Heart right ventricle (tissue), 16 donors: Measurements from ENCODE around the gene DLGAP1. TPM values are rescaled to one million over a fixed set of nuclear protein-coding genes. Genes with fewer than 3 reads are reported as not detected.

ENCODE experiments used
- ATAC-seq, 8 donors: fragments of 200-7000 bp; cut with Tn5 transposase; one replicate each; pipeline ENCODE4 v1.9.1; 2020; ENCODE audit warnings: mild to moderate bottlenecking in 8 of 8, moderate library complexity in 8 of 8, moderate number of reproducible peaks in 1 of 8
- DNase-seq, 2 donors: peaks; one replicate each; pipeline ENCODE4 v3.0.0-alpha.2; 2020
- H3K27ac ChIP-seq, 10 donors: fragments of 200-600 bp; sonication (generic) in 2 of 10; one replicate each; pipeline versions ENCODE4 v1.5.0 to v1.8.0; 2020 to 2022; ENCODE audit warnings: mild to moderate bottlenecking in 3 of 10
- H3K27me3 ChIP-seq, 7 donors: fragments of 200-600 bp; one replicate each; pipeline ENCODE4 v1.8.0; 2021 to 2022; ENCODE audit warnings: mild to moderate bottlenecking in 2 of 7
- H3K36me3 ChIP-seq, 9 donors: fragments of 200-600 bp; sonication (generic) in 1 of 9; one replicate each; pipeline versions ENCODE4 v1.5.0 to v1.8.0; 2020 to 2022; ENCODE audit warnings: mild to moderate bottlenecking in 2 of 9
- H3K4me1 ChIP-seq, 9 donors: fragments of 200-600 bp; sonication (generic) in 1 of 9; one replicate each; pipeline versions ENCODE4 v1.5.0 to v1.8.0; 2020 to 2022; ENCODE audit warnings: mild to moderate bottlenecking in 4 of 9
- H3K4me3 ChIP-seq, 10 donors: fragments of 200-600 bp; sonication (generic) in 2 of 10; one replicate each; pipeline versions ENCODE4 v1.5.0 to v1.8.0; 2020 to 2022; ENCODE audit warnings: mild to moderate bottlenecking in 7 of 10, moderate library complexity in 2 of 10
- H3K9me3 ChIP-seq, 11 donors: fragments of 200-600 bp in 10 of 11; sonication (generic) in 2 of 11; one replicate each; pipeline versions ENCODE4 v1.5.0 to v1.8.0; 2013 to 2022; ENCODE audit warnings: mild to moderate bottlenecking in 2 of 11, control low read depth in 1 of 11, moderate library complexity in 1 of 11
- CTCF ChIP-seq, 9 donors: fragments of 200-600 bp; sonication (generic) in 2 of 9; IDR thresholded peaks; one replicate each; pipeline versions ENCODE4 v1.5.0 to v1.8.0; 2021 to 2022; ENCODE audit warnings: antibody characterized with exemption in 9 of 9, mild to moderate bottlenecking in 5 of 9, moderate library complexity in 1 of 9
- WGBS, 2 donors: extraction: QIAGEN DNeasy Blood & Tissue Kit; methylation state at CpG; one replicate each; pipeline ENCODE4 v1.1.7; 2013; ENCODE audit warnings: inconsistent platforms in 1 of 2; 5-methylcytosine and 5-hydroxymethylcytosine counted together
- intact Hi-C, 10 donors: fragments of 100-400 bp; cut with DNase I; formaldehyde crosslinking; loops; one replicate each; pipeline versions ENCODE4 v1.11.1 to v1.14.2; 2022
- polyA plus RNA-seq, 2 donors: library from polyadenylated mRNA; stranded (reverse); fragments of 200-250 nt; gene quantifications; one replicate each; pipeline ENCODE4 v1.2.3, GENCODE V29; 2013
- total RNA-seq, 10 donors: library from RNA; stranded (reverse); fragmentation: NEBNext Ultra II Directional in 3 of 10; extraction: Animal tissue kit (Norgen Biotek cat#: 25700) in 3 of 10; gene quantifications; one replicate each; pipeline versions ENCODE4 v1.2.1 to v1.2.4, GENCODE V29; 2021 to 2023
- donor health status: Arrhythmogenic right ventricular cardiomyopathy.
- donor health status: ischemic (EF 13 %, LVEDD 7.1; RV severe dilation, severe dysfunction).
- donor health status: healthy with polysubstance abuse.
- donor health status: DM: no; HTN: yes; CAD: no.
- donor health status: DM: no; HTN: no; CAD: no.
- donor health status: ischemic (EF 25% LVEDD 6.9; RV normal size, moderate dysfunction).
- donor health status: ischemic (EF 25% LVEDD 5.7; RV mildly dilated, moderate dysfunction).
- donor health status: healthy.
- donor health status: DM: yes; HTN: yes; CAD: no.
- donor health status: Ischemic cardiomyopathy.
- donor health status: ischemic (EF 35%, LVEDD 5.7; RV mildly dilated, moderate dysfunction).
- donor health status: nonischemic (EF 11% LVEDD 7.7; RV severe dilation, severe dysfunction).
- donor health status: DM: yes; HTN: yes; CAD: no.
- donor health status: PGD.
- donor health status: ischemic (EF 29% LVEDD 5.4; RV normal size, mild dysfunction).
- donor health status: nonischemic (EF 23%, LVEDD 6.1; RV moderate dilation, normal function).

Gene DLGAP1
- total and polyA plus RNA-seq, 12 donors = 0.07 to 7.2 (median 1.0) TPM; not detected in 2

- WGBS, 2 donors = 88 to 91% methylated on average over 3 of the region's 3 CpGs
- ATAC-seq (no peak), DNase-seq (no peak)
- no peaks in the 10 kb centered on the region for H3K36me3 ChIP-seq
- intact Hi-C loops = no loop called here
- H3K4me1 ChIP-seq = peaks cover 0 to 14% (median 10%) of the 10 kb centered on the region in 9 donors
- H3K27me3 ChIP-seq = no peaks in the 10 kb centered on the region
- H3K9me3 ChIP-seq = peaks cover 0 to 13% (median 0%) of the 10 kb centered on the region in 11 donors
- no peak overlapping the region for H3K4me3 ChIP-seq
- no peak overlapping the region for H3K27ac ChIP-seq
- no peak for TF ChIP-seq CTCF (IDR thresholded peaks at IDR 0.05)
Measured at GRCh38 chr18:3471141-3471648, 983.9 kb downstream of the DLGAP1 start.

GRCh38 chr18:3468833-3469232 lies 986.3 kb downstream of the DLGAP1 start:
- ATAC-seq (no peak), DNase-seq (no peak)
- intact Hi-C loops = no loop called here
- no peaks in the 10 kb centered on the region for H3K36me3 ChIP-seq
- H3K4me1 ChIP-seq = peaks cover 0 to 21% (median 15%) of the 10 kb centered on the region in 9 donors
- no peaks in the 10 kb centered on the region for H3K27me3 ChIP-seq
- H3K9me3 ChIP-seq = no peaks in the 10 kb centered on the region
- 70 to 76% methylated on average over 8 of the region's 8 CpGs for WGBS, 2 donors
- H3K27ac ChIP-seq = no peak overlapping the region
- no peak for TF ChIP-seq CTCF (IDR thresholded peaks at IDR 0.05)
- no peak overlapping the region for H3K4me3 ChIP-seq

- Histone ChIP-seq H3K9me3 (no peaks in the 10 kb centered on the region), H3K27ac (no peak overlapping the region), H3K4me1 (peaks cover 0 to 21% (median 15%) of the 10 kb centered on the region in 9 donors), H3K4me3 (no peak overlapping the region), H3K27me3 (no peaks in the 10 kb centered on the region), H3K36me3 (no peaks in the 10 kb centered on the region)
- TF ChIP-seq CTCF (IDR thresholded peaks at IDR 0.05) = no peak
- intact Hi-C loops = no loop called here
- no peak for DNase-seq
- no peak for ATAC-seq
- WGBS, 2 donors = 96 to 97% methylated on average over 9 of the region's 9 CpGs
Measured at GRCh38 chr18:3468066-3468705, 986.9 kb downstream of the DLGAP1 start.

- Histone ChIP-seq H3K36me3 (peaks cover 0 to 4% (median 0%) of the 10 kb centered on the region in 9 donors), H3K27me3 (no peaks in the 10 kb centered on the region), H3K9me3 (peaks cover 0 to 5% (median 0%) of the 10 kb centered on the region in 11 donors), H3K4me3 (peak overlapping the region in 1 of 10 donors; percentile 2), H3K27ac (peak overlapping the region in 4 of 10 donors; percentile 16 to 59 (median 39)), H3K4me1 (peaks cover 0 to 21% (median 15%) of the 10 kb centered on the region in 9 donors)
- peak in 3 of 8 donors; percentile 47 to 58 (median 53) for ATAC-seq
- no peak for DNase-seq
- intact Hi-C loops = no loop called here
- no peak for TF ChIP-seq CTCF (IDR thresholded peaks at IDR 0.05)
- 36 to 44% methylated on average over 2 of the region's 2 CpGs for WGBS, 2 donors
Measured at GRCh38 chr18:3466872-3467271, 988.2 kb downstream of the DLGAP1 start.
